Frontal cortex (tissue), 4 donors: ENCODE measurements around the gene PNKD. TPM values are rescaled to one million over a fixed set of nuclear protein-coding genes. Genes with fewer than 3 reads are reported as not detected.
"Not testable (repeated sequence)": the region's sequence is repeated elsewhere in the genome, so short reads cannot be mapped to it uniquely, and the experiment has no call there.

Experiments
- DNase-seq, 2 donors: peaks; one replicate each; pipeline ENCODE4 v3.0.0; 2012; ENCODE audit warnings: low spot score in 2 of 2
- FAIRE-seq: peaks from 2 replicates; lab custom pipeline; 2012; peaks lifted over from hg19 to GRCh38; lab: Jason Lieb, UNC
- total RNA-seq: library from RNA; depleted of rRNA; stranded (reverse); fragments of >200 nt; gene quantifications from one replicate; pipeline ENCODE4 v1.2.3, GENCODE V29; 2014
- donor health status: control.
- donor health status: control.
- donor health status: control.

The PNKD gene
- total RNA-seq, 1 donor from 2014 or later: 15.1 TPM

DNA sequence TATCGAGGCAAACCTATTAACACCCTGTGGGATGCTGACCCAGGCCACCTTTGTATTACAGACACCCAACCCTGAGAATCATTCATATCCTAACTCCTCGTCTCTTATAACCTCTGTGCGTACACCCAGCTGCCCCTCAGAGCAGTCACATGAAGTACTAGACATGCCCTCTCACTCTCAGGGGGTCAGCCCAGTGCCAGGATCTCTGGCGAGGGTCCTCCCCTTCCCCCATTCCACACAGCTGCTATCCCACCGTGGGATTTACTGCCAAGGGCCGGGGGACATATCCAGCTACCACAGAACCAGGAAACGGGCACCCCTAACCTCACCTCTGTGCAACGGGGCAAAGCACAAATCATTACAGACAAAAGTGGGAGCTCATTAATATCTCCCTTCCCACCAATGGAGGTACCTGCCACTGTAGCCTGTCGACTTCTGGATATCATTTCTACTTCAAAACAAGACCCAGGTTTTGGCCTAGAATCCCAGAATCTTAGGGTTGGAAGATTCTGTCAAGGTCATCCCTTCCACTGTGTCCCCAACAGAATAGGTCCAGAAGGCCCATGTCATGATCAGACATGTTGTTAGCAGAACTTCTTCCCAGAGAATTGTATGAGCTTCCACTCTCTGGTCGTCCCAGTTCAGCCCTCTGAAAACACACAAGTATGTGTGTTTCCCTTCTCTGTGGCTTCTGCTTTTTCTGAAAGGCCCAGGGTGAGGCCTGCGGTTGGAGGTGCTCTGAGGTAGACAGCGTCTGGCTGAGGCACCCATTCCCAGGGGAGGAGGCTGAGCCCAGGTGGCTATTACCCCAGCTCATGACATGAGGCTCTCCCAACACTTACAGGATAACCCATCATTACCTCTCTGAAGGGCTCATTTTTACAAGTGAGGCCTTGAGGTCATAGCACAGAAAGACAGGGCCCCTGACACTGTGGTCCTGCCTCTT lies 20.3 kb downstream of the PNKD start:
- FAIRE-seq (no peak), DNase-seq (no peak)

DNA sequence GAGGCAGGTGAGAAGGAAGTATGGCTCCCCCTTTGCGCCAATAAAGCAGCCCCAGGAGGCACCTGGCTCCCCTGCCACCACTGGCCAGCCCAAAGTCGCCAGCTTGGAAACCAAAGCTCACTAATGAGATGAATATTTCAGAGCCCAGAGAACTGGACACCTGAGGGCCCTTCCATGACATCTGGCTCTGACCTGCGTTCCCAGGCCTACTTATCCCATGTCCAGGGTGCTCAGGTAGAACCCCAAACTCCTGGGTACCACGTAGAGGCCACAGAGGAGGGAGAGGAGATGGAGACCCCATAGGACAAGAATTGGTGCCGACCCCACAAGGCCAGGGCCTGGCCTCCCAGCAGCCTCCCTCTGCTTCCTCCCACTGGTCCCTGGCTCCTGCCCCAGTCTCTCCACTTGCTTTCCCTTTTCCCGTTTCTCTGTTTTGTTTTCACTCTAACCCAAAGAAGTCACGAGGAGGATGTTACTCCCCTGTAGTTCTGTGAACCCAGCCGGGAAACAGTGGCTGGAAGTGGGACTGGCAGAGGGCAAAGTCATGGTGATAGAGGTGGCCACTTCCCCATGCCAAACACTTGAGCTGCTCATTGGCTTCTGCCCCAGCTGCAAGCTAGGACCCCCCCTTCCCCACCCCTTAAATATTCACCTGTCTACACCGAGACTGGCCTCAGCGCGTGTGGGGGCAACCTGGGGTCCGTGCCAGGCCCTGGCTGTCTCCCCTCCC lies 21.2 kb downstream of the PNKD start:
- no peak for DNase-seq
- no peak for FAIRE-seq

DNA sequence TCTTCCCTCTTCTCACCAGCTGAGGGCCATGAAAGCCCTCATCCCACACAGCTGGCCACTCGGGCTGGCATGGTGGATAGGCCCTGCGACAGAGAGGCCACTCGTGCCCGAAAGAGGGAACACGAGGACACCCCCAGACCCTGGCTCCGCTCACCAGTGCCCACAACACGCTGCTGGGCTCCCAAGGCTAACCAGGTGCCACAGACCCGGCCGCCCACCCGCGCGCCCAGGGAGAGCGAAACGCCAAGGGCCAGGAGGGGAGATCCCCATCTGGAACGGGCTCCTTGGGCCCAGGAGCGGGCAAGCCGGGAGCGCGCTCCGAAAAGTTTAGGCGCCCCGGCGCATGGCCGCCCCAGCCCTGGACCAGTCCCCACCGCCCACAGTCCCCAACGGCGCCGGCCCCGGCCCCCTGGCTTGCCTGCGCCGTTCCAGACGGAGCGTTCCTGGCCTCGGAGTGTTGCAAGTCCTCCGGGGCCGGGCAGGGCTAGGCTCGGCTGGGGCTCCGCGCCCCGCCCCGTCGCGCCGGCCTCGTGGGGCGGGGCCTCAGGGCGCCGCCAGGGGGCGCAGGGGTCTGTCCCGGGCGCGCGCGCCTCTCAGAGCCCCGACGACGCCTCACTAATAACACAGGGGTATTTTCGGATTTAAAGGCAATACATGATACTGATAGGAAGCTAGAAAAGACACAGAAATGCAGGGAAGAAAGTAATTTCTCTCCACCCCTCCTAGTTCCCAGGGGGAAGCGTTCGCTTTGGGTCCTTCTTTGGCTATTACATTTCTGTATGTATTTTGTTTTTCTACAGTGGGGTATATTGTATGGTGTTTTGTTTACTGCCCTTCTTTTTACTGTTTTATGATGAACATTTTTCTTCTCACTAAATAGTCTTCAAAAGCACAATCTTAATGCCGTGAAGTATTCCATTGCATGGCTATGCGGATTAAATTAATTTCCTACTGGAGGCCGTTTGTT lies 22.0 kb downstream of the PNKD start, which contains the start of gene TMBIM1:
TSS of gene TMBIM1 (minus strand) at position 456 of the 967 bp plus-strand sequence. CDS start 10,362 bp downstream, outside the sequence.
- FAIRE-seq (no peak), DNase-seq (peak; percentile 87 to 92)

DNA sequence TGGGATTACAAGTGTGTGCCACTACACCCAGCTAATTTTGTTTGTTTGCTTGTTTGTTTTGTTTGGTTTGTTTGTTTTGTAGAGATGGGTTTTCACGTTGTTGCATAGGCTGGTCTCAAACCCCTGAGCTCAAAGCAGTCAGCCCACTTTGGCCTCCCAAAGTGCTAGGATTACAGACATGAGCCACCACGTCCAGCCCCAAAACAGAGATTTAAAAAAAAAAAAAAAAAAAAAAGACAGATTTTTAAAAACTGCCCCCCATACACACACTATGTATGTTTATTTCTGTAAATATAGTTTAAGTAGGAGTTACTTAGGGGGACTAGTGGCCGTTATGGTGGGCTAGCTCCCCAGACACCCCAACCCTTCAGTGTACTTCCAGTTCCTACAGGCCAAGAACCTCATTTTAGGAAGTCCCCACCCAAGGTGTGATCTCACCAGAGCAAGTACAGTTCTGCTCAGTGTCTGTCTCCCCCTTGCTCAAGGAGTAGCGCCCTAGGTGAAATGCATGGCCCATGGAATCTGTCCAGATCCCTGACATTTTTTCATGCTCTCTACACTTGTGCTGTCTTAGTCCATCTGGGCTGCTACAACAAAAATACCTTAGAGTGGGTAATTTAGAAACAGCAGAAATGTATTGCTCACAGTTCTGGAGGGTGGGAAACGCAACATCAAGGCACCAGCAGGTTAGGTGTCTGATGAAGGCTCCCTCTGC lies 23.6 kb downstream of the PNKD start:
- DNase-seq (no peak), FAIRE-seq (no peak)

DNA sequence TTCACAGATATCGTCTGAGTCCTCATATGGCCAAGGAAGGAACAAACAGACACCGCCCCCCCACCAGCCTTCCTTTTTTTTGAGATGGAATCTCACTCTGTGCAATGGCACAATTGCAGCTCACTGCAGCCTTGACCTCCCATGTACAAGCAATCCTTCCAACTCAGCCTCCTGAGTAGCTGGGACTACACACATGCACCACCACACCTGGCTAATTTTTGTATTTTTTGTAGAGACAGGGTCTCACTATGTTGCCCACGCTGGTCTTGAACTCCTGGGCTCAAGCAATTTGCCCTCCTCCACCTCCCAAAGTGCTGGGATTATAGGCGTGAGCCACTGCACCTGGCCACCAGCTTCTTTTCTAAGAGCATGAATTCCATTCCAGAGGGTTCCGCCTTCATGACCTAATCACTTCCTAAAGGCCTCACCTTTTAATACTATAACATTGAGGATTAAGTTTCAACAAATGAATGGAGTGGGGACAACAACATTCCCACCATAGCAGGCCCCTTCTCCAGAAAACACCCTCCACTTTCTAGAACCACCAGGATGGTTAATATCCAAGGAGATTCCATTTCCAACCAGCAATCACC lies 24.2 kb downstream of the PNKD start:
- FAIRE-seq: no peak

DNA sequence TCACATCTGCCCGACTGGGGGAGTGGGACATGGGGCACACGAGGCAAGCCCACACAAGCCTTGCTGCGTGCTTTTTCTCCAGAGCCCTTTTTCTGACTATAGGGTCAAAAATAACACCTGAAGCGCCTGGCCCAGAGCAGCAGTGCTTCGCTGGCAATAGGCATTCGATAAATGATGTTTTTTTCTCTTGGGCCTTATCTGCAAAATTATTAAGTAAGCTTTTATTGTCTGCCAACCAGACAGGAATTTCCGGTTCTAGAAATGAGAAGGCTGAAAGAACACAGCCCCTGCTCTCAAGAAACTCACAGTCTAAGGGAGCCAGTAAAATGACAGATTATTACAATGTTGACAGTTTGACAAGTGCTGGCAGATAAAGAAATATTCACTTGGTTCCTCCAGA lies 24.7 kb downstream of the PNKD start:
- FAIRE-seq (no peak), DNase-seq (no peak)

More for the DNA sequence above, 24.2 kb downstream of the PNKD start:
- no peak for DNase-seq

DNA sequence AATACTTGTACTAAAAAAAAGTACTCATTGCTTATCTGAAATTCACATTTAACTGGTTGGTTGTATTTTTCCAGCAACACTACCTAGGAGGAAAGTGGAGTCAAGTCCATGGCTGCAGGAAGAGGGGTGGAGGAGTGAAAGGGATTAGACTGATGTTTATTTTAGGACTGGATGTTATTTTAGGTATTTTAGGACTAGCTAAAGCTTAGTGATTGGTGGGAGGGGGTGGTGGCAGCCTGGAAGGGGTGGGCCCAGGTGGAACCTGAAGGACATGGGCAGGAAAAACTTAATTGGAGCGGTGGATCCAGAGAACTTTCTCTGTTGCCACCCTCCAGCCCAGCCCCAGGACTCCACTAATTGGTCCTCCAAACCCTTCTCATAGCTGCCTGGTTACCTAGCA lies 25.9 kb downstream of the PNKD start:
- DNase-seq (no peak), FAIRE-seq (no peak)

DNA sequence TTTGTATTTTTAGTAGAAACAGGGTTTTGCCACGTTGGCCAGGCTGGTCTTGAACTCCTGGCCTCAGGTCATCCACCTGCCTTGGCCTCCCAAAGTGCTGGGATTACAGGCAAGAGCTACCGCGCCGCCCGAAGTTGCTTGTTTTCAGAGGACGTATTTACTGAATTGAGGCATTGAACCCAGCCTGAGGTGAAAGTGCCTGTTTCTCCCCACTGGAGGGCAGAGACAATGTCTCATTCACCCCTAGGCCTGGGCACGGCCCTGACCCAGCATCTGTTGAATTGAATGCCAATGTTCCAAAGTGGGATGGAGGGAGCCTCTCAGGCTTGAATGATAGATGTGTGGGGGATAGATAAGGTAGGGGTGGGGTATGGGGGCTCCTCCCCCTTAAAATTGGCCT lies 26.5 kb downstream of the PNKD start:
- DNase-seq (no peak), FAIRE-seq (no peak)

DNA sequence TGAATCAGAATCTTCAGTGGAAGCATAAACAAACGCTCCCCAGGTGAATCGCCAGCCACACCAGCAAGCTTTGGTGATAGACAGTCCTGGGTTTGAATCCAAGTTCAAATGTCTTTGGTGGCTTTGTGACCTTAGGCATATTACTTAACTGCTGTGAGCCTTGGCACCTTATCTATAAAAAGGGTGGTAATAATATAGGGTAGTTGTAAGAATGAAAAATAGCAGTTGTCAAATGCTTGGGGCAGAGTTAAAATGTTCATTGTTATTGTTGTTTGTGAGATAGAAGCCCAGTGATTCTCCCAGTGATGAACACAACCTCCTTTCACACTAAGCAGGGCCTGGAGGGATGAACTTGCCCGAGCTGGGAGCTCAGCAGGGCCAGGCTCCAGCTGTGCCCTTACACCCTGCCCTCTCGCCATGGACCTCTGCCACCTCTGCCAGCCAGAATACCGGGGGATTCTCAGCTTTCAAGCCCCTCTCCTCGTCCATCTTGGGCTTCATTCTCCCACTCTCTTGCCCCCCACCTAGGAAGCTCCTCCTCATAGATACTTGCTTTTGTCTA lies 28.1 kb downstream of the PNKD start:
- no peak for DNase-seq
- no peak for FAIRE-seq

DNA sequence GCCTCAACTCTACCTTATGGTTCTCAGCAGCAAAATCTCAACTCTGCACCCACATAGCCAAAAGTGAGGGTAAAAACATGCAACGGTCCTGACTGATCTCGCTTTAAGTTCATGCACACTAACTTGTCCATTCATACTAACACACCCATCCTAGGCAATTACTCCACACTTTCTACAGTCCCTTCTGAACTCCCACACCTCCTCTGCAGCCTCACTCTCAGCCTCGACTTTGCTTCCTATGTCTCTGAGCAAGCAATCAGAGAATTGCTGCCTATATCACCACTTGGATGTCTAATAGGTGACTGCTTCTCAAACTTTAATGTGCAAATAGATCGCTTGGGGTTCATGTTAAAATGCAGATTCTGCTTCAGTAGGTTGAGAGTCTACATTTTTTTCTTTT lies 29.8 kb downstream of the PNKD start:
- no peak for DNase-seq
- no peak for FAIRE-seq

DNA sequence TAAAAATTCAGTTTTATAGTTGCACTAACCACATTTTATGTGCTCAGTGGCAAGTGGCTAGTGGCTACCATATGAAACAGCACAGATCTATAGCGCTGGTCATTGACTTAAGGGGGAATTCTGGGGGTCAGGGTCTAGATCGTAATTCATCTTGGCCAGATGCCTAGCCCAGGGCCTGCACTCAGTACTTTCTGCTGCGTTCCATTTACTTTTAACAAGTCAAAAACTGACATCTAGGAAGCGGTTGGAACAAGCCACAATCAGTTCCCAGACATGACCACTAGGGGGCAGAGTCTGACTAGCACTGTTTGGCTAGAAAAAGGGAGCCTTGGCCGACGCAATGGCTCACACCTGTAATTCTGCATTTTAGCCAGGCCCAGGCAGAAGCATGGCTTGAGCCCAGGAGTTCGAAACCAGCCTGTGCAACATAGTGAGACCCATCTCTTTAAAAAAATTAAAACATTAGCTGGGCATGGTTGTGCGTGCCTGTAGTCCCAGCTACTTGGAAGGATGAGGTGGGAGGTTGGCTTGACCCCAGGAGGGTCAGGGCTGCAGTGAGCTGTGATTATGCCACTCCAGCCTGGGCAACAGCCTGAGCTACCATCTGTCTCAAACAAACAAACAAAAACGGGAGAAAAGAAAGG lies 31.0 kb downstream of the PNKD start:
- peak in 1 of 2 donors; percentile 62 for DNase-seq
- FAIRE-seq: no peak

DNA sequence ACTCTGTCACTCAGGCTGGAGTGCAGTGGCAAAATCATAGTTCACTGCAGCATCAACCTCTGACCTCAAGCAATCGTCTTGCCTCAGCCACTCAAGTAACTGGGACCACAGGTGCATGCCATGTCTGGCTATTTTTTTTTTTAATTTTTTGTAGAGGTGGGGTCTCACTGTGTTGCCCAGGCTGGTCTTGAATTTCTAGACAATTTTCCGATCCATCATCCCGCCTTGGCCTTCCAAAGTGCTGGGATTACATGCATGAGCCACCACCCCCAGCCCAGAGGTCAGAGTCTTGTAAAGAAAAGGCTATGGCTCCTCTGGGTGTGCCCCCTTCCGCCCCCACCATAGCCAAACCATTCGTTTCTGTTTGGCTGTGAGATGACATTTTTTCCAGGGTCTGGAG lies 35.1 kb downstream of the PNKD start:
- no peak for FAIRE-seq
- DNase-seq: no peak

DNA sequence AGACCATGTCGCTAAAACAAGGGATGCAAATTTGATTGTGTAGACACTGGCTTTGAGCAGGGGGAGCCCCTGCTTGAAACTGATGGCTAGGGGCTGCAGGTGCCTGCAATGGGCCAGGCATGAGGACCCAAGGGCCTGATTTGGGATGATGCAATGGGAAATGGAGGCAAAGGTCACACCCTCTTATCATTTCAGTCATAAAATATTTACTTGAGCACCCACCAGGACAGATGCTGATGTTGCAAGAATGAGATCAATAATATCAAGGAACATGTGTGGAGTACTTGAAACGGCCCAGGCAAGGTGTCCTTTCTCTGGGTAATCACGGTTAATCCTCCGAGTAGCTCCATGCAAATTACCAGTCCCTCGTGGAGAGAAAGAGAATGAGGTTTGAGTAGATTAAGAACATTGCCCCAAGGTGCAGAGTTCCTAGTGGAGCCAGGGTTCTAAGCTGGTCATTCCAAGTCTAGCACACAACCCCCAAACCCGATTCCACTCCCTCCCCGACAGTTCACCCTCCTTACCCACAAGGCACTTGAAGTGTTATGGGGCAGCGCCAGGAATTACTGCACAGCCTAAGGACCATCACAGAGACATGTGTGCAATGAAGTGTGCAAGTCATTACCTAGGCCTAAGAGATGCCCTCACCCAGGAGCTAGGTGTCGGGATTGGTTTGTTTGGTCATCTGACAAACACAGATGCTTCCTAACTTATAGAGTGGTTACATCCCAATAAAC lies 36.0 kb downstream of the PNKD start:
- no peak for DNase-seq
- no peak for FAIRE-seq

DNA sequence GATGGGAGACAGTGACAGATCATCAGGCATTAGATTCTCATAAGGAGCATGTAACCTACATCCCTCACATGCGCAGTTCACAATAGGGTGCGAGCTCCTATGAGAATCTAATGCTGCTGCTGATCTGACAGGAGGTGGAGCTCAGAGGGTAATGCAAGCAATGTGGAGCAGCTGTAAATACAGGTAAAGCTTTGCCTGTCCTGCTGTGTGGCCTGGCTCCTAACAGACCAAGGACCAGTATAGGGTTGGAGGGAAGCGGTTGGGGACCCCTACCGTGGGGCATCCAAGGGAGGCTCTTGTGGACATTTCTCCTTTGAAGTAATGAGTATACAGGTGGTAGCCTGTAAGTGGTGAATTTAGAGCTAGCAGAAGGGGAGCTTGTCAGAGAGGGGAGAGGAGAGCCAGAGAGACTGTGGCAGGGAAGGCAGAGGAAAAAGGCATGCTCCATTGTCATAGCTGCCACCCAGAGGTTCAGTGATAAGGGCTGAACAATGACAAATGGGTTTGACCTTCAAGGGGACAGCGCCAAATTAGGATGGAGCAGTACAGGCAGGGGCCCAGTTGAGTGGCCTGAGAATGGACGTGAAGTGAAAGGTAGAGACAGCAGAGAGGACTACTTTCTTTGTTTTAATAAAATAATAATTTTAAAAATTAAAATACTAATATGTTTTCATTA lies 37.2 kb downstream of the PNKD start:
- FAIRE-seq (no peak), DNase-seq (no peak)

DNA sequence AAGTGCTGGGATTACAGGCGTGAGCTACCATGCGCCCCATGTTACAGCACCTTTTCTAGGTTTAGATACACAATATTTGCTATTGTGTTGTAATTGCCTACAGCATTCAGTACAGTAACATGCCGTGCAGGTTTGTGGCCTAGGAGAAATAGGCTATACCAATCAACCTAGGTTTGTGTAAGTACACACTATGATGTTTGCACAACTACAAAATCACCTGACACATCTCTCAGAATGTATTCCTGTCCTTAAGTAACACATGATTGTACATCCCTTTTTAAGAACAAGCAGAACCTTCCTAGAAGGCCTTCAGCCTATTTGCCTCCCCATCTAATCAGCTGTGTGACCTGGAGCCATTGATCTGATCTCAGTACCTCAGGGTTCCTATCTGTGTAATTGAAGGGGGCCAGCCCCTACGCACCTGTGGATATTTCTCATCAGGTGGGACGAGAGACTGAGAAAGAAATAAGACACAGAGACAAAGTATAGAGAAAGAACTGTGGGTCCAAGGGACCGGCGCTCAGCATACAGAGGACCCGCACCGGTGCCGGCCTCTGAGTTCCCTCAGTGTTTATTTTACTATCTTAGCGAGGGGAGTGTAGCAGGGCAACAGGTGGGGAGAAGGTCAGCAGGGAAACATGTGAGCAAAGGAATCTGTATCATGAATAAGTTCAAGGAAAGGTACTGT lies 40.7 kb downstream of the PNKD start:
- no peak for FAIRE-seq

DNA sequence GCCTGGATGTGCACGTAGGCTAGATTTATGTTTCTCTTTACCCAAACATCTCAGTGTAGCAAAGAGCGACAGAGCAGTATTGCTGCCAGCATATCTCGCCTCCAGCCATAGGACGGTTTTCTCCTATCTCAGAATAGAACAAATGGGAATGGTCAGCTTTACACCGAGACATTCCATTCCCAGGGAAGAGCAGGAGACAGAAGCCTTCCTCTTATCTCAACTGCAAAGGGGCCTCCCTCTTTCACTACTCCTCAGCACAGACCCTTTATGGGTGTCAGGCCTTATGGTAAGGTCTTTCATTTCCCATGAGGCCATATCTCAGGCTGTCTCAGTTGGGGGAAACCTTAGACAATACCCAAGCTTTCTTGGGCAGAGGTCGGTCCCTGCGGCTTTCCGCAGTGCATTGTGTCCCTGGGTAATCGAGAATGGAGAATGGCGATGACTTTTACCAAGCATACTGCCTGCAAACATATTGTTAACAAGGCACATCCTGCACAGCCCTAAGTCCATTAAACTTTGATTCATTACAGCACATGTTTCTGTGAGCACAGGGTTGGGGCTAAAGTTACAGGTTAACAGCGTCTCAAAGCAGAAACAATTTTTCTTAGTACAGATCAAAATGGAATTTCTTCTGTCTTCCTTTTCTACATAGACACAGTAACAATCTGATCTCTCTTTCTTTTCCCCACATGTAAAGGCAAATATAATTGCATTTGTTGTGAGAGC lies 41.4 kb downstream of the PNKD start:
- DNase-seq, FAIRE-seq: not testable (repeated sequence)

More for the DNA sequence above, 40.7 kb downstream of the PNKD start:
- DNase-seq: no peak
